Measurements from ENCODE around the gene SMC1A.
"Not testable (repeated sequence)": the region's sequence is repeated elsewhere in the genome, so short reads cannot be mapped to it uniquely, and the experiment has no call there.

The SMC1A gene

DNA sequence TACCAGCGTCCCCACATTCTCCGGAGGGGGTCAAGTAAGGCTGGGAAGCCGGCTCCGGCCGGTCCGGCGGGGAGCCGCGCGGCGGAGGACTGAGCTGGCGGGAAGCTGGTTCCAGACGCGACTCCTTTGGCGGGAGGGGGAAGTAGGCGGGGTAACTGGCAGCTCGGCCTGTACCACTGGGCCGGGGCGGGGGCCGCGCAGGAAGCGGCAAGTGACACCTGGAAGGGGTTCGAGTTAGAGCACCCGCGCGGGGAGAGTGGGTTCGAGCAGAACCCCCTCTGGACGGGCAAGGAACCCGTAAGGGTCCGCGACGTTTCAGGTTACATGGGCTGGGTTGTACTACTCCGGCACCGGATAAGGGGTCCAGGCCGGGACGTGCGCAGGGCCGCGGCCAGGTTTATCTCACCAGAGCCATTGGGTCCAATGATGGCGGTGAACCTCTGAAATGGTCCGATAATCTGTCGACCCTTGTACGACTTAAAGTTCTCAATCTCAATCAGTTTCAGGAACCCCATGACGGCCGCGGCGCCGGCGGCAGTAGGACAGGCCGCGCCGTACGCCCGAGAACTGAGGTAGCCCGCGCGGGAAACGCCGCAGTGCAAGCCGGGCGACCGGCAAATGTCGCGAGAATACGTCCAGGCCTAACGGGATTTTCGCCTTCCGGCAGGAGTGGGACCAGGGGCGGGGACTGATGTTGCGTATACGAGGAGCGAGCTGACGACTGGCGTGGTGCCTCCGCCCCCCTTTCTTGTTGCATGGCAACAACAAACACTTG, at the start of gene SMC1A:
SMC1A (minus strand) TSS at position 569 of the 775 bp plus-strand sequence; CDS start at position 515, 54 bp downstream.
- DNase-seq (ENCODE audit: low read depth), result peak; percentile 87

DNA sequence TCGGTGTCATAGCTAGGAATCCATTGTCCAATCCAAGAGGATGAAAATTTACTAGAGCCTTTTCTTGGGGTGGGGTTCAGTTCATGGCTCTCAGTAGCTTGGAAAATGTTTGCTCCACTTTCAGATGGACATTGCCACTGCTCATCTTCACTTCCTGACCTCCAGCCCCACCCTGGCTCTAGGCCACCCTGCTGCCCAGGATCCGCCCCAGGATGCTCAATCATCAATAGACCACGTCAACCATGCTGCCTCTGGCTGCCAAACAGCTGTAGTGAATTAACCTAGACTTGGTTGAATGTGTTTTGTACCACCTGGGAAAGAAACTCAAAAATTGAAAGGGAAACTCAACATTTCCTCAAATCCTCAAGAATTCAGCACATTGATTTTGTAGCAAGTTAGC, 48.9 kb upstream of the SMC1A start:
- no peak for DNase-seq (ENCODE audit: low read depth)

DNA sequence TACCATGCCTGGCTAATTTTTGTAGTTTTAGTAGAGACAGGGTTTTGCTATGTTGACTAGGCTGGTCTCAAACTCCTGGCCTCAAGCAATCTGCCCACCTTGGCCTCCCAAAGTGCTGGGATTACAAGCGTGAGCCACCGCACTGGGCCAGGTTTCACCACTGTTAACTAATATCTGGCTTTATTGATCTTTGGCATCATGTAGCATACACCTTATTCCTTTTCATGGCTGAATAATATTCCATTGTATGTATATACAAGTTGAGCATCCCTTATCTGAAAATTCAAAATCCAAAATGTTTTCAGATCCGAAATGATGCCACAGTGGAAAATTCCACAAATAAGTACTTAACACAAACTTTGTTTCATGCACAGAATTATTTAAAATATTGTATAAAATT, 46.2 kb upstream of the SMC1A start:
- DNase-seq (ENCODE audit: low read depth), result not testable (repeated sequence)

DNA sequence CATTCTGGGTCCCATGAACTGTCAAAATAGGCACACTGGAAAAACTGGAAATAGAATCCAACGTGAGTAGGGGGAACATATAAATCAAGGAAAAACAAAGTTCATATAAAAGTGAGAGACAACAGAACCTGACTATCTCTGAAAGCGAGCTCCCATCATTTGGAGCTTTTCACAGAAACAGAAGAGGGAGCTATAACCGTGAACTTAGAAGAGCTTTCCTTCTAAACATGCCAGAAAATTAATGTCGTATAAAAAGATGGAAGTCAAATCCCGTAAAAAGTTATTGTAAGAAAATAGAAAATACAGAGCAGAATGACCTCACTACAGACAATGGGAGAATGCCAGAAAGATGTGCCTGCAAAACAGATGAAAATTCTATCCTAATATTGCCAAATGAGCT, 35.6 kb upstream of the SMC1A start:
- DNase-seq (ENCODE audit: low read depth), result no peak

DNA sequence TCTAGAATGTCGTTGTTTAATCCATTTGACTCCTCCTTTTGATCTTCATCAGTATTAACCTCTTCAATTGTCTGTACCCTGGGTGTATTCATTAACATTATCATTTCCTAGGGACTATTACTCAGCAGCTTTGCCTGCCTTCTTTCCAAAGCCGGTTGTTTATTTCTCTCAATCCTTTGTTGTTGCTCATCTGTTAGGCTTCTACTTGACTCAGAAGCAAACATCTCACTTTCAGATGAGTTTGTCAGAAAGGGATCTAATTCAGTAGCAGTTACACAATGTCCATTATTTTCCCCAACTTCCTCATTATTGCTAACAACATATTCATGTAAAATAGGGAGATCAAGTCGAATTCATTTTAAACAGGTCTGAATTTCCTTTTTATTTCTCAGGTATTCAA, 33.8 kb upstream of the SMC1A start:
- DNase-seq (ENCODE audit: low read depth), result no peak

DNA sequence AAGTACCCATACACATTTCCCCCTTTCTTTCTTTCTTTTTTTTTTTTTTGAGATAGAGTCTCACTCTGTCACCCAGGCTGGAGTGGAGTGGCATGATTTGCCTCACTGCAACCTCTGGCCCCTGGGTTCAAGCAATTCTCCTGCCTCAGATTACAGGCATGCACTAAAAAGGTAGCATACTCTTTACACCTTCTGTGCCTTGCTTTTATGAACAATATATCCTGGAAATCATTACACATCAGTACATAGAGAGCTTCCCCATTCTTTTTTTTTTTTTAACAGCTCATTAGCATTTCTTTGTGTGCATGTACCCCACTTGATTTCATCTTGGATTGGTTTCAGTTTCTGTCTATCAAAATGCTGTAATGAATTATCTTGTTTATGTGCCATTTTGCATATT, 30.4 kb upstream of the SMC1A start:
- no peak for DNase-seq (ENCODE audit: low read depth)

DNA sequence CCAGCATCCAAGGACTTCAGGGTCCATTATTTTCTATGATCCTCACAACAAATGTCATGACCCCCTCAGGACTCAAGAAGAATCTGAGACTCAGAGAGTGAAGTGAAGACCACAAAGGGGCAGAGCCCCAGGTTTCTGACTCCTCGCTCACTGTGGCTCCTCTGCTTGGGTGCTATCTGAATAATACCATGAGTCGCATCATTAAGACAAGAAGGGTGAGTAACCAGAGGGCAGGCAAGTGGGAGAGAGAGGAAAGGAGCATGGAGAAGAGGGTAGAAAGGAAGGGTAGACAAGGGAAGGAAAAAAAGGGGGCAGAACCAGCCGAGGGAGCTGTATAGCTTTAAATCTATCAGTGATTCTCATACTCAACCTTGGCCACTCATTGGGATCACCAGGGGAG, 27.2 kb upstream of the SMC1A start:
- no peak for DNase-seq (ENCODE audit: low read depth)

DNA sequence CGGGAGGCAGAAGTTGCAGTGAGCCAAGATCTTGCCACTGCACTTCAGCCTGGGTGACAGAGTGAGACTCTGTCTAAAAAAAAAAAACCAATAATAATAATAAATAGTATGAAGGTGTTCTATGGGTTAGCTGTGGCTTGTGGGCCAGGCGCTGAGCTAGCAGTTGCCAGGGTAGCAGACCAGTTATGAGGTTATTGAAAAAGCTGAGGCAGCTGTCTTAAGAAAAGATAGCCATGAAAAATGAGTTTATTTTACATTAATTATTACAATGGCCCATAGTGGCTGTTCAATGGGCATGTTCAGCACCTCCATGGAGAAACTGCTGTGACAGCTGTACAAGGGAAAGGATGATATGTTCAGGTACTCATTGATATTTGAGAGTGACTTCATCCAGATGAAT, 25.0 kb upstream of the SMC1A start:
- no peak for DNase-seq (ENCODE audit: low read depth)

DNA sequence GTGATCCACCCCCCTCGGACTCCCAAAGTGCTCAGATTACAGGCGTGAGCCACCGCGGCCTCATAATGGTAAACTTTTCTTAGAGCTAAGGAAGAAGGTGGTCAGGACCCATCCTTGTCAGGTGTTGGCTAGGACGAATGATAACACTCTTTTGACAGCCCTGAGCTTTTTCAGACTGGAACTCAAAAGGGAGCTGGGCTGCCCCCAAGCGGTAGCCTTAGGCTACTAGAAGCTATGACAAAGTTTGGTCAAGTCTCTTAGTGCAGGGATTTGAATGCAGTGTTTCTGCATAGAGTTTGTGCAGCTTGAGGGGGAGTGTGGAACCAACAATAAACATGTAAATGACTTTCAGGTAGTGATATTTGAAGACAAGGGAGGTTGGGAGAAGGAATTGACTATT, 23.5 kb upstream of the SMC1A start:
- DNase-seq (ENCODE audit: low read depth), result no peak

DNA sequence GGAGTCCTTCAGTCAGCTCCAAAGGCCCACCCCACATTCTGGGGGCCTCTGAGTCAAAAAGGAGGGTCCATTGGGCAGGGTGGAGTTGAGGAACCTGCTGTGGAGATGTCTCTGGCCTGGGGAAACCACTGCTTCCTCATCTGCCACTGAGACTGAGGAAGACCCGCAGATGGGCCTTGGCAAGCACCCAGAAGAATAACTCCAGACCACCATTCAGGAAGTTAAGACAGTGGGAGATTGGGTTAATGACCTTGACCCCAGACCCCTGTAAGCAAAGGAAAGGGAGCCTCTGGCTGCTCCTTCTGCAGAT, 19.8 kb upstream of the SMC1A start:
- DNase-seq (ENCODE audit: low read depth), result no peak

DNA sequence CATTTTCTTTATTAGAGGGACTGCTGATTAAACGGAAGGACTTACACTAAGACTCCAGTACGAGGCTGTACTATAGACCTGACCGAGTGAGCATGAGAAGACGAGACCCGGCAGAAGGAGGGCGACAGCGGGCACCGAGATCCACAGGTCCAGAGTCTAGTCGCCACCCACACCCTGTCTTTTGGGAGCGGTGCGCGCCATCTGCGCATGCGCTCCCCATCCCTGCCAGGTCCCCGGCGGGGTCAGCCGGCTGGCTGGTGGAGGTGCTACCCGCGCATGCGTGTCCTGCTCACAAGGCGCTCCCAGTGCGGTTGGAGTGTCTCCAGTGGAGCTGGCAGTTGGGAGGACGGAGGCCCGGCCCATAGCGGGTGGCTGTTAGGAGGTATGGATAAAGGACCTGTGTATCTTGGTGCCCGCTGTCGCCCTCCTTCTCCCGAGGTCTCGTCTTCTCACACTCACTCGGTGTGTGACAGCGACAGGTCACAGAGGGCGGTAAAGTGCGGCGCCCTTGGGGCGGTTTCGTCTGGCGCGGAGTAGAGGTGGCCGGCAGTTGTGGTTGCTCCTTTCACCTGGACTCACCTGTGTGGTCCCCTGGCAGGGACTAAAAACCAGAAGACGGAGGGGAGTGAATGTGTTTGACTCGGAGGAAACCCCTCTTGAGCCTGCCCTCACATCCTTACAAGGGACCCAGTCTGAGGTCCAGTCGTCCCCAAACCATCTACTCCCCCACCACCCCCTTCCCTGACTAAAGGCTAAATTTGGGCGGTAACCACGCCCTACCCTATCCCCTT, 19.3 kb upstream of the SMC1A start:
- peak; percentile 47 for DNase-seq (ENCODE audit: low read depth)

DNA sequence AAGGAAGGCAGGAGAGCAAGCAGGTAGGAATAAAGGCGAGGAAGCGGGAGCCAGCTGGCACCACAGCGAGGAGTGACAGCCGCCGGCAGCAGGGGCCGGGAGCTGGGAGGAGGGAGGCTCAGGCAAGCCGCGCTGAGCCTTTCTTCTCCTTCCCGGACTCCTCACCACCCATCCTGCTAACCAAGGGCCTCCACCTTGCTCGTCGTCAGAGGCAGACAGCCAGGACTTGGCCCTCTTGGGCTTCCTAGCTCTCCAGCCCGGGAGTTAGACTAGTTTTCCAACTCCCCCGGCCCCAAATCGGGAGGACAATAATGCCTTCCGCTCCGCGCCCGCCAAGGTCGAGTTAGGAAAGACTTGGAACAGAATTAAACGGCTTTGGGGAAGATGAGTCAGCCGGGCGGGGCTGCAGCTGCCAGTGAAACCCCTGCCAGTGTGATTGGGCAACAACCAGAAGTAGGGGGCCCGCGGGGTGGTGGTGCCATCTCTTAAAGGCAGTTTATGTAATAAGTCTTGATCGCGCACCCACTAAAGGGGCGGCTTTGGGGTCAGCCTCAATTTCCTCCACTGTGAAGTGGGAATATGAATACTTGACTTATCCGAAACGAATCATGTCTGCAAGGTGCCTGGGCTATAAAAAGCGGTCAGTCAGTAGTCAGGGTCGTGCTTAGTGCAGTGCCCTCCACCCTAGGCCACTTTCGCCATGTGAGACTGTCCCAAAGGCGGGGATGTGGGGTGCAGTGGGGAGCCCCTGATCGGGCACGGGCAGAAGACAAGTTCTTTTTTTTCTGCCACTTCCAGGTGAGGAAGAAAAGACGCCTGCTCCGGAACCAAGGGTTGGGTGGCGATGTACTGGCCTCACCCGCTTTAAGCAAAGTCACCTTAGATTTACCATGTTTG, 18.4 kb upstream of the SMC1A start:
- DNase-seq (ENCODE audit: low read depth), result no peak

DNA sequence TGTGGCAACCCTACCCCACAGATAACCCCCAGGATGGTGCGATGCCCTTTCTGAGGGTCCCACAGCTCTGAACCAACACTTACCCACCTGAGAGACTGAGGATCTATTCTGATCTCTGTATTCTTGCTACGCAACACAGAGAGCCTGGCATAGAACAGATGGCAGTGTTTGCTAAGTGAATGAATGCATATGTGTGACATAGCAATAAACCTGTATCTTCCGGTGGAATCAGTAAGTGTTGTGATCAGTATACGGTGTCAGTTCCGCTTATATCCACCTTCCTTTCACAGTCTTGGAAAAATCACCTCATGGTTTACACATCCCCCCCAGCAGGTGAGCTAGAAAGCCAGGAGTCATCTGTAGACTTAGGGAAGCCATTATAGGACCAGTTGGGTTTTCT, 17.6 kb upstream of the SMC1A start:
- DNase-seq (ENCODE audit: low read depth), result no peak

DNA sequence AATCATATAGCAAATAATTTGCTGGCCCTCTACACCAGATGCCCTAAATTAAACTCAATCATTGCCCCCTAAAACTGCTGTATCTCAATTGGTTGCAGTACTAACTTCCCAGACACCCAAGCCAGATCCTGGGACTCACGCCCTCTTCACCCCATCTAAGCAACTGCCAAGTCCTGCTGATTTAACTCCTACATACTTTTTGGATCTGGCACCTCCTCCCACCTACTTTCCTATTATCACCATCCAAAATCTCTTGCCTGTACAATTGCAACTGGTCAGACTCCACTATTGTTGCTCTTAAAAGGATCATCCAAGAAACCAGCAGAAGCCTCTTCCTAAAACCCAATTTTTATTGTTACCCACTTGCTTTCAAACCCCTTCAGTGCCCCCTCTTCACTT, 16.4 kb upstream of the SMC1A start:
- DNase-seq (ENCODE audit: low read depth), result no peak

DNA sequence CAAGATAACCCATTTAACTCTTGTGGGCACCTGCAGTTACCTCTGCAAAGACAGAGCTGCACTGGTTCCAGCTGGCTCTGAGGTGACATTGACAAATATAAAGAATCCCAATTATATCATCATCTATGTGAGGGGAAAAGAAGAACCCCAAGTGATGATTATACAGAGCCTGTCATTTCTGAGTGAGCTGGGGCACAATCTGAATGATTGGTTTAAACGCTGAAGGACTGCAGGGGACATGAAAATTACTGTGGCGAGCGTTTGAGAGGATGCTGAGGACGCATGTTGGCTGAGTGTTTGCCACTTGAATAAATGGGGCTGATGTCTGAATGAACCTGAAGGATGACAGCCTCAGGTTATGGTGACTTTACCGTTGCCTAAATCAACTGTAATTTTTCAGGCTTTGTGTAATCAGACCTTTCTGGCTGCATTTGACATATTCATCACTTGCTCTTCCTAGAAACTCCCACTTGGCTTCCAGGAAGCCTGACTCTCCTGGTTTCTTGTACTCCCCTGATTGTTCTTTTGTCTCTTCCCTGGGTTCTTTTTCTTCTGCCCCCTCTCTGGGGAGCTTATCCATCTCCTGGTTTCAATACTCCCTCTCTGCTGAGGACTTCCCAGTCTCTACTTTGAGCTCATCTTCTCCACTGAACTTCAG, 15.8 kb upstream of the SMC1A start:
- DNase-seq (ENCODE audit: low read depth), result no peak

DNA sequence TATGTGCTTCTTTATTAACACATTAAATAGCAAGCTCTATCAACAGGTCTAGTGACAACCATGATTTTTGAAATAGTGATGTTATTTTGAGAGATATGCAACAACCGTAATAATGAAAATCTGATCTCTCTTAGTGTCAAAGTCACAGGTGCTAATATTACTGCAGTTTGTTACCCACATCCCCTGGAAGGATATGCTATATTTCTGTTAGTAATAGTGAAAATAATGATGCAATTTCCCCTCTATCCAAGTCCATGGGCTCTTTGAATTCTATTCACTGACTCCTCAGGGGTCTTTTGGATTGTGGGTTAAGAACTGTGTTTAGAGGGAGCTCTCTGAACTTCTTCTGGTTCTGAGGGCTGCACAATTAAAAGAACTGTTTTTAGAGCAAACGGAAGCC, 14.8 kb upstream of the SMC1A start:
- DNase-seq (ENCODE audit: low read depth), result no peak

DNA sequence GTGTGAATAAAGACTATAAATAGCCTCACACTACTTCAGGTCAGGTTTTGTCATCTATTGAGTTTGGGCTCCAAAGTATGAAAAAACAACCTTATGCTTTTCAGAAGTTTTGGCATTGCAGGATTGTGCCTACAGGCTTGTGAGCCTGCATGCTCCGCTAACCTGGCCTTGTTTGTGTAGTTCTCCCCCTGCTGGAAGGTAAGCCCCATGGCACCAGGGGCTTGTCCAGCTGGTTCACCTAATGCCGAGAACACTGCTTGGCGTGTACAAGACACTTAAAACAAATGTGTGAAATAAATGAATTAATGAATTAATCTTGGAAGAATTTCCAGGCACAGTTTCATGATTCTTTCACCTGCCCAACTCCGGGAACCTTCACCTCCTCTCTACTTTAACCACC, 13.5 kb upstream of the SMC1A start:
- DNase-seq (ENCODE audit: low read depth), result peak; percentile 32

DNA sequence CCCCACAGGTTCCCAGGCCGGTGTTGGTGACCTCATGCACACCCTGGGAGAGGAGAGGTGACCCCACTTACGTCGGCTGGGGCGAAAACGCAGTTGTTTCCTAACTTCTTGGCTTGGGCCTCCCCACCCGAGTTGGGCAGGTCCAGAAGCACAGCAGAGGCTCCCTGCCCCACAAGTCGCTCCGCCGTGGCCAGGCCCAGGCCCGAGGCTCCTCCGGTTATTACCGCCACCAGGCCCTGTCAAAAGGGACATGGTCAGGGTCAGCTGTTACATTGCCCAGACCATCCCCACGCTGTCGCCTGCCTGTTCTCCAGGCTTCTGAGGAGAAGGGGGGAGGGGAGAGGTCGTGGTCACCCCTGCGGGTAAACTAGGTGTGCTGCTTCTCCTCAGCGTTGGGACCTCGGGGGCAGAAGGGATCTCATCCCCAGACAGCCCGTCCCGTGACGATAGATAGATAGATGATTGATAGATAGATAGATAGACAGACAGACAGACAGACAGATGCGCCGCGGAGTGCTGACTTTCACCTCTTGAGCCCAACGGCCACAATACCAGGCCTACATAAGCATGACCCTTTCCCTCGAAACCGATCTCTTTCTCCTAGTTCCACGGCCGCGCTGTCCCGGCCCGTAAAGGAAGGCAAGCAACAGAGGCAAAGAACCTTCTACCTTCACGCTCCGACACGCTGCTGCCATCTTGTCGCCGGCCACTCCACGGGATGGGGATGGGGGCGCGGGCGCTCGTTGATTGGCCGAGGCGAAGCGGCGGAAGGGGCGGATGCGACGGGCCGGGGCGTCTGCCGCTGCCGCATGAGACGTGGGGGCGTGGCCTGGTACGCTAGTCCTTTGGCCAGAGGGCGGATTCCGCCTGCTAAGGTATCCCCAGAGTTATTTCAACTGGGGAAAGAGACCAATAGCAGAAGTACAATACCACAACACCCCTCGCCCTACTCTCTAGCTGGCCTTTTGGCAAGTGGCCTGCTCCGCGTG, 11.5 kb upstream of the SMC1A start, which contains the start of gene HSD17B10:
HSD17B10 (minus strand) TSS at position 720 of the 989 bp plus-strand sequence; CDS start at position 695, 25 bp downstream.
- DNase-seq (ENCODE audit: low read depth), result peak; percentile 67

DNA sequence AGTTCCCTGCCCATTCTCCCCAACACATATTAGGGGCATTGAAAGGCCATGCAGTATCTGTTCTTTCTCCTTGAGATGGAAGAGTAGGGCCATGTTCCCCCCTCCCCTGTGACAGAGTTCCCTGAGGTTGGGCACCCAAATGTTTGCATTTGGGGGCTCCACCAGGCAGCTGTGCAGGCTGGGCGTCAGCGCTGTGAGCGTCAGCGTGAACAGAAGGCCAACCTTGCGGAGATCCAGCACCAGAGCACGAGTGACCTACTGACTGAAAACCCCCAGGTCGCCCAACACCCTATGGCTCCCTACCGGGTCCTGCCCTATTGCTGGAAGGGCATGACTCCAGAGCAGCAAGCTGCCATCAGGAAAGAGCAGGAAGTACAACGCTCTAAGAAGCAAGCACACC, 7.8 kb upstream of the SMC1A start:
- no peak for DNase-seq (ENCODE audit: low read depth)

DNA sequence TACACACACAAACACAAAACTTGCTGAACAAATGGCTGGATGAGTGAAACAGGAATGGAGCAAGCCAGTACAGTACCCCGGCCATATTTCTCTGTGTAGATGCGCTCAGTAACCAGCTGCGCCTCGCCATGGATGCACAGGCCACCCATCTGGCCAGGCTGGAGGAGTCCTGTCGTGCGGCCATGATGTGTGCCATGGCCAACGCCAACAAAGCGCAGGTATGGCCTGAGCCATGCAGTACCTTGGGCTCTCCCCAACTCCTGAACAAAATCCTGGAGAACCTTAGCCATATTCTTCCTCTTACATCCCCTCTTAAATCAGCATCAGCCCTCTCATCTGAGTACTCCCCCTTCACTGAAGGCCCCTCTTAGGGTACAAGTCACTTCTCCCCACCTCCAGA, 7.3 kb upstream of the SMC1A start:
- DNase-seq (ENCODE audit: low read depth), result no peak

DNA sequence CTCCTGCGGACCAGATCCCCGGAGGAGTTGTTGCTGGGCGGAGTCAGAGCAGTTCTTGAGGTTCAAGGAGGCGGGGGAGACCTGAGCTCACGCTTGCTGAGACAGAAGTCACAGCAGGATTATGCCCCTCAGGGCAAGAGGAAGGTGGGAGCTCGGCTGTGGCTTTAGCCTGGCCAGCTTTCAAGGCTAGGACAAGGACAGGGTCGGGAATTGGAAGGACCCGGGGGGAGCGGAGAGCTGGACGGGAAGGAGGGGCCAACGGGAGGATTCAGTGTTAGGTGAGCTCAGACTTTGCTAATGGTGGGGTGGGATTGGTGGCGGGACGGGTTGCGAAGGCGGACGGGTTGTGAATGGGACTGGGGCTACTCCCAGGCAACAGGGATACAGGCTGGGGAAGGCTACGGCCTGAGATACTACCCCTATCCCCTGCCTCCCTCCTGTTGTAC, 430 bp upstream of the SMC1A start, which contains the start of gene RIBC1:
RIBC1 (plus strand) TSS at position 13 of the 446 bp plus-strand sequence. CDS start 3,404 bp downstream, outside the sequence.
- DNase-seq (ENCODE audit: low read depth), result no peak
